Measurements from ENCODE around the gene GOLPH3L.
"Not testable (repeated sequence)": the region's sequence is repeated elsewhere in the genome, so short reads cannot be mapped to it uniquely, and the experiment has no call there.

GOLPH3L gene

DNA sequence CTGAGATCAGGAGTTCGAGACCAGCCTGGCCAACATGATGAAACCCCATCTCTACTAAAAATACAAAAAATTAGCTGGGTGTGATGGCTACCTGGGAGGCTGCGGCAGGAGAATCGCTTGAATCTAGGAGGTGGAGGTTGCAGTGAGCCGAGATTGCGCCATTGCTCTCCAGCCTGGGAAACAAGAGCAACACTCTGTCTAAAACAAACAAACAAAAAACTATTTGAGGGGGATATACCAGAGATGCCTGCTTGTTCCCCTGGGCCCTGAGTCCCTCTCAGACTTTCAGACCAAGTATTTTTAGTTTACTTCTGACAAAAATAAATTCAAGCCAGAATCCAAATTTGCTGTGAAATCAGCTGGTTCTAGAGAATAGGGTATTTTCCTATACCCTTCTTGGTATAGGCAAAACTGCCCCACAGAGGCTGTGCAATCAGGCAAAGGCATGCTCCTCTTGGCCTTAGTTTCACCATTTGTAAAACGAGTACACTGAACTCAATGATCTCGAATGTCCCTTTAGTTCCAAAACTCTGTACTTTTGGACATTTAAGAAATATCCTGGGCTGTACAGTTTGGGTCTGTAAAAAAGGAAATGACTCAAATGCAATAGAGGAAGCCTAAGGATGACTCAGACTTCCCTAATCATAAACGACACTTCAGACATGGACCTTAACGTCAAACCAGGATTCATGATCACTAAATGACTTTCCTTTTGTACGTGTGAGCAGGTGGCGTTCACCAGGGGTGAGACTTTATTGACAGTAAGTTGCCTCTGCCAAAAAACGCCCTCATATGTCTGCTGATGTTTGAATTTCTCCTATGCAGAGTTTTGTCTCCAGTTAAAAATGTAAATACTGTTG, 83.7 kb downstream of the GOLPH3L start:
- peak; percentile 15 for DNase-seq

DNA sequence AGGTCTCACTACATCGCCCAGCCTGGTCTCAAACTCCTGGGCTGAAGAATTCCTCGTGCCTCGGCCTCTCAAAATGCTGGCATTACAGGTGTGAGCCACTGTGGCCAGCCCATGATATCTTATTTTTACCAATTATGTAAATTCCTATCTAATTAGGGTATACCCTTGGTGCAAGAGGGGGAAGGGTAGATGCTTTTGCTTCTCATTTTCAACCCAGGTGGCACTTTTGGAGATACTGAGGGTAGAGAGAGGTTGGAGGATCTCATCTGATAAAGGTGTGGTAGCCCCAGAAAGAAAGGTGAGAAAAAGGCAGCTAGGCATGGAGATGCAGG, 85.0 kb downstream of the GOLPH3L start:
- DNase-seq = no peak

DNA sequence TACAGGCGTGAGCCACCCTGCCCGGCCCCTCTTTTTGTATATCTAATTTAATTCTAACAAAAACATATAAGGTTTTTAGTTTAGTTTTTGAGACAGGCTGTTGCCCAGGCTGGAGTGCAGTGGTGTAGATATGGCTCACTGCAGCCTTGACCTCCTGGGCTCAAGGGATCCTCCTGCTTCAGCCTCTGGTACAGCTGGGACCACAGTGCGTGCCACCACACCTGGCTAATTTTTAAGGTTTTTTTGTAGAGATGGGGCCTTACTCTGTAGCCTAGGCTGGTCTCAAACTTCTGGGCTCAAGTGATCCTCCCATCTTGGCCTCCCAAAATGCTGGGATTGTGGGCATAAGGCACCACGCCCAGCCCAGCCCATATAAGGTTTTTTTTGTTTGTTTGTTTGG, 86.4 kb downstream of the GOLPH3L start:
- DNase-seq = no peak

DNA sequence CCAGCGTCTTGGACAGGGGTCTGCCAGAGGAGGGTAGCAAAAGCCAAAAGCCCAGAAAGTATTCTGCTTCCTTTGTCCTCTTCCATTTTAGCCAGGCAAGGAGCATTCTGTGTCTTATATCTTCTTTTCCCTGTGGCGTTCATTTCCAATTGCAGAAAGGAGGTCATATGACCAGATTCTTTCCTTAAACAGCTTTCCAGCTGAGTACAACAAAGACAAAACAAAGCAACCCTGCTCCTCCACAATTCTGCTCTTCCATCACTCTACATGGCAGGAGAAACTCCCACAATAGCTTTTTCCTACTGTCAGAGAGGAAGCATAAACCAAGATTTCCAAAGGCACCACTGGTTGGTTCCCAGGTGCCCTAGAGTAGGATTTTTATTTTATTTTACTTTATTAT, 87.2 kb downstream of the GOLPH3L start:
- DNase-seq = no peak

DNA sequence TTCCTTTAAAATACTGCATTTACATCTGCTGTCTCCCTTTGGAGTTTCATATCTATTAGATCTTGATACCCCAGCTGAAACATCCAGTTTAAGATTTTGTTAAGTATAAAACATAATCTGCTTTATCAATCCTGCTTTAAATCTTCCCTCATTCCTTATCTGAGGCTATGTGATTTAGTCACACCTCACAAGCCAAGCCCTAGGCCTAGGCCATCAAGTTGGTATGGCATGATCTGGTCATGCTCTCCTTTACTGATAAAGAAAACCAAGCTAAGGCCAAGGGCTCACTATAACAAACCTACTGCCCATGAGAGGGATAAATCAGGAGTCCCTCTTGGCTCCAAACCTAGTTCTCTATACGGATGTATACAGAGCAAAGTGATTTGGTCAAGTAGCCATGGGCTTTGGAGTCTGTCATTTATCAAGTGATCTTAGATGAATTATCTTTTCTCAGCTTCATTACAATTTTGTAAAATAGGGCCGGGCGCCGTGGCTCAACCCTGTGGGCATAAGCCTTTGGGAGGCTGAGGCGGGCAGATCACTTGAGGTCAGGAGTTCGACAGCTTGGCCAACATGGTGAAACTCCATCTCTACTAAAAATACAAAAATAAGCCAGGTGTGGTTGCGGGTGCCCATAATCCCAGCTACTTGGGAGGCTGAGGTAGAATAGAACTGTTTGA, 90.4 kb downstream of the GOLPH3L start:
- DNase-seq = no peak

DNA sequence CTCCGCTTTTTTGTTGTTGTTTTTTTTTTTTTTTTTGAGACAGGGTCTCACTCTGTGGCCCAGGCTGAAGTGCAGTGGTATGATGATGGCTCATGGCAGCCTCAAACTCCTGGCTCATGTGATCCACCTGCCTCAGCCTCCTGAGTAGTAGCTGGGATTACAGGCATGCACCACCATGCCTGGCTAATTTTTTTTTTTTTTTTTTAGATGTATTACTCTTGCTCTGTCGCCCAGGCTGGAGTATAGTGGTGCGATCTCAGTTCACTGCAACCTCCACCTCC, 91.6 kb downstream of the GOLPH3L start:
- DNase-seq = not testable (repeated sequence)

DNA sequence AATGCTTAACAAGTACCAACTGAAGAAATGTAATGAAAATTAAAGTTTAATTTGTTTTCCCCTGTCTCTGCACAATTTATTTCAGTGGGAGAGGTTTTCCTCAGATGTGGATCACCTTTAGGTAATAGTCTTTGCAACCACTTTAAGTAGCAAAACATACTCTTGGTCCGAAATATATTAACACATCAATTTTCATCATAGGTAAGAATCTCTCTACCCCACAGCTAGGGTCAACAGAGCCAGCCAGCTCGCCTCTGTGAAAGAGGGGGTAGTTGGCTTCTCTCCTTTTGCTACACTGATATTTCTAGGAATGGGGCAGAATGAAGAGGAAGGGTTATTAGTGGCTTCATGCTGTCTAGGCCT, 92.7 kb downstream of the GOLPH3L start:
- DNase-seq = no peak

DNA sequence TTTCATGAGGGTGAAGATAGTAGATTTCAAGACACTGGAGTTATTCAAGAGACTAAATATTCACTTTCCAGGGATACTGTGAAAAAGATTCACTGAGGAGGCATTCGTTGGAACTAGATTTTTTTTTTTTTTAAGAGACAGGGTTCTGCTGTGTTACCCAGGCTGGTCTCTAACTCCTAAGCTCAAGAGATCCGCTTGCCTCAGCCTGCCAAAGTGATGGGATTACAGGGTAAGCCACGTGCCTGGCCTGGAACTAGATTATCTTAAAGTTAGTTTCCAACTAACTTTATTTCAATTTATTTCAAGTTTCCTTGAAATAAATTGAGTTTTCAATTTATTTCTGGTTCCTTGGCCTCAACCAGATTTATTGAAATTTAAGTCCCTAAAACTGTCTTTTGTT, 93.2 kb downstream of the GOLPH3L start:
- no peak for DNase-seq

DNA sequence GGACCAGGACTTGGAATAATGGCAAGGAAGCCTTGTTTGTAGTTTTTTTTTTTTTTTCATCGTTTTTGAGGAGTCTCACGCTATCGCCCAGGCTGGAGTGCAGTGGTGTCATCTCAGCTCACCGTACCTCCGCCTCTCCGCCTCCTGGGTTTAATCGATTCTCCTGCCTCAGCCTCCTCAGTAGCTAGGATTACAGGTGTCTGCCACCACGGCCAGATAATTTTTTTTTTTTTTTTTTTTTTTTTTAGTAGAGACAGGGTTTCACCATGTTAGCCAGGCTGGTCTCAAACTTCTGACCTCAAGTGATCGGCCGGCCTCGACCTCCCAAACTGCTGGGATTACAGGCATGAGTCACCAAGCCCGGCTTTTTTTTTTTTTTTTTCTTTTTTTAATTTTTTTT, 94.6 kb downstream of the GOLPH3L start:
- DNase-seq = not testable (repeated sequence)

DNA sequence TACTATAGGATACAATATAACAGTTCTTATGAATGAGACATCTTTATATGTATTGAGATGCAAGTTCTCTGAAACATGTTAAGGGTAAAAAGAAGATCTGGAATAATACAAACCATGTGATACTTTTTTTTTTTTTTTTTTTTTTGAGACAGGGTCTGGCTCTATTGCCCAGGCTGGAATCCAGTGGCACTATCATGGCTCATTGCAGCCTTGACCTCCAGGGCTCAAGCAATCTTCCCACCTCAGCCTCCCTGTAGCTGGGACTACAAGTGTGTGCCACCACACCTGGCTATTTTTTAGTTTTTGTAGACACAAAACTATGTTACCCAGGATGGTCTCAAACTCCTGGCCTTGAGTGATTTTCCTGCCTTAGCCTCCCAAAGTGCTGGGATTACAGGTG, 95.4 kb downstream of the GOLPH3L start:
- DNase-seq = no peak

DNA sequence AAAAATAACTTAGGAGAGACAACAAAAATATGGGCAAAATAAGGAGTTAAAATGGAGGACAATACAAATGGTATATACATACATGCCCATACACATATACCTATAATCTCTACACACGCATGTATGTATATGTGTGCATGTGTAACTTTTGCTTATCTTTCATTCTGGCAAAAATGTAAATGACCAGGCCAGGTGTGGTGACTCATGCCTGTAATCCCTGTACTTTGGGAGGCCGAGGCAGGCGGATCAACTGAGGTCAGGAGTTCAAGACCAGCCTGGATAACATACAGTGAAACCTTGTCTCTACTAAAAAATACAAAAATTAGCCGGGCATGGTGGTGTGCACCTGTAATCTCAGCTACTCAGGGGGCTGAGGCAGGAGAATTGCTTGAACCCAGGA, 98.6 kb downstream of the GOLPH3L start:
- DNase-seq = not testable (repeated sequence)

DNA sequence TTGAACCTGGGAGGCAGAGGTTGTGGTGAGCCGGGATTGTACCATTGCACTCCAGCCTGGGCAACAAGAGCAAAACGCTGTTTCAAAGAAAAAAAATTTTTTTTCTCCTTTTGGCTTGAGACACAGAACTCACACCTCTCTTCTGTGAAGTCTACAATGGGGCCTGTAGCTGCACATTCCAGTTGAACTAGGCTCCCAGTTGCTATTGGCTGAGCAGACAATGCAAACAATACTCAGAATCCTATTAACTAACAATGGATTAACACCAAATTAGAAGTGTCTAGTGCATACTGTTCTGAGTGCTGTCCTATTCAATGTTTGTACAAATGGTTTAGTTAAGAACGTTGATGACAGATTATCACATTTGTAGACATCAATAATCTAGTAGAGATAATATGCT, 100.0 kb downstream of the GOLPH3L start:
- DNase-seq = no peak

Data from 8988T (cell line).